Erythroblast (primary cell): Measurements from ENCODE around the gene OR4D2.

ENCODE experiments used
- GATA1 ChIP-seq: IDR thresholded peaks from 2 replicates; pipeline ENCODE4 v1.6.1; 2011; ENCODE audit warnings: low read depth, mild to moderate bottlenecking, control low read depth, low read length, moderate library complexity
- POLR2A ChIP-seq: IDR thresholded peaks from 2 replicates; pipeline ENCODE4 v1.6.1; 2011; ENCODE audit warnings: mild to moderate bottlenecking, low read length

GRCh38 chr17:58174871-58175270 is 8.1 kb downstream of the OR4D2 start:
- TF ChIP-seq POLR2A, result no peak
- no peak for TF ChIP-seq GATA1
